Neuronal stem cell (in vitro differentiated cells): ENCODE measurements around the gene POMT2.
"Not testable (repeated sequence)": the region's sequence is repeated elsewhere in the genome, so short reads cannot be mapped to it uniquely, and the experiment has no call there.

Experiments used
- DNase-seq: peaks from one replicate; pipeline ENCODE4 v3.0.0-alpha.2; 2013; ENCODE audit warnings: low spot score
- H2AFZ ChIP-seq: one replicate; pipeline ENCODE4 v1.6.1; 2013; ENCODE audit warnings: mild to moderate bottlenecking, low read length, inconsistent platforms
- H2AK5ac ChIP-seq: 2 replicates; pipeline ENCODE4 v1.6.1; 2013; ENCODE audit warnings: low read depth, mild to moderate bottlenecking, inconsistent platforms, low read length, moderate library complexity, mixed read lengths
- H2BK120ac ChIP-seq: 2 replicates; pipeline ENCODE4 v1.6.1; 2013; ENCODE audit warnings: low read depth, mild to moderate bottlenecking, inconsistent platforms, low read length, moderate library complexity, mixed read lengths
- H2BK12ac ChIP-seq: one replicate; pipeline ENCODE4 v1.6.1; 2013; ENCODE audit warnings: low read length, inconsistent platforms
- H2BK15ac ChIP-seq: 2 replicates; pipeline ENCODE4 v1.6.1; 2013; ENCODE audit warnings: mild to moderate bottlenecking, low read length, inconsistent platforms, mixed read lengths
- H2BK5ac ChIP-seq: one replicate; pipeline ENCODE4 v1.6.1; 2013; ENCODE audit warnings: inconsistent platforms, mild to moderate bottlenecking, low read length, moderate library complexity
- H3K14ac ChIP-seq: one replicate; pipeline ENCODE4 v1.6.1; 2013; ENCODE audit warnings: low read length, inconsistent platforms
- H3K18ac ChIP-seq: 2 replicates; pipeline ENCODE4 v1.6.1; 2013; ENCODE audit warnings: low read length, inconsistent platforms
- H3K23ac ChIP-seq: 2 replicates; pipeline ENCODE4 v1.6.1; 2013; ENCODE audit warnings: low read depth, mild to moderate bottlenecking, mixed read lengths, low read length, inconsistent platforms; ENCODE audit not compliant: poor library complexity
- H3K27ac ChIP-seq: replicated peaks from 3 replicates; pipeline ENCODE4 v1.5.1; 2013; ENCODE audit warnings: low read length, inconsistent platforms
- H3K27me3 ChIP-seq, 3 experiments: 2 replicates each; pipeline ENCODE4 v1.6.1; 2013; ENCODE audit warnings: low read length in 3 of 3, mild to moderate bottlenecking in 2 of 3, inconsistent platforms in 1 of 3, low read depth in 1 of 3, mixed read lengths in 1 of 3, moderate library complexity in 1 of 3; ENCODE audit not compliant: control insufficient read depth in 3 of 3, insufficient read depth in 3 of 3
- H3K36me3 ChIP-seq, 2 donors: replicated peaks in 1 of 2; 2 replicates each; pipeline ENCODE4 v1.6.1; 2013; ENCODE audit warnings: low read length in 2 of 2; ENCODE audit not compliant: control insufficient read depth in 2 of 2, insufficient read depth in 2 of 2
- H3K4ac ChIP-seq: 2 replicates; pipeline ENCODE4 v1.6.1; 2013; ENCODE audit warnings: inconsistent platforms, mild to moderate bottlenecking, low read length, moderate library complexity
- H3K4me1 ChIP-seq, 2 donors: 1 replicate in 1 of 2; 2 replicates in 1 of 2; pipeline ENCODE4 v1.6.1; 2013; ENCODE audit warnings: low read length in 2 of 2, low read depth in 1 of 2; ENCODE audit not compliant: control insufficient read depth in 2 of 2, insufficient read depth in 1 of 2
- H3K4me2 ChIP-seq: one replicate; pipeline ENCODE4 v1.6.1; 2013; ENCODE audit warnings: mild to moderate bottlenecking, low read length, inconsistent platforms; ENCODE audit not compliant: insufficient read depth, poor library complexity, severe bottlenecking
- H3K4me3 ChIP-seq, 2 donors: 2 replicates each; pipeline ENCODE4 v1.5.1; 2013; ENCODE audit warnings: low read length in 2 of 2, mild to moderate bottlenecking in 2 of 2, inconsistent platforms in 1 of 2, moderate library complexity in 1 of 2
- H3K79me1 ChIP-seq: one replicate; pipeline ENCODE4 v1.6.1; 2013; ENCODE audit warnings: low read depth, mild to moderate bottlenecking, inconsistent platforms, low read length, moderate library complexity
- H3K9ac ChIP-seq: one replicate; pipeline ENCODE4 v1.6.1; 2013; ENCODE audit warnings: mild to moderate bottlenecking, low read depth, low read length, inconsistent platforms; ENCODE audit not compliant: poor library complexity
- H3K9me3 ChIP-seq, 2 donors: replicated peaks in 1 of 2; 2 replicates each; pipeline versions ENCODE3 to v1.6.1; 2013; ENCODE audit warnings: low read length in 2 of 2, mild to moderate bottlenecking in 2 of 2, inconsistent platforms in 1 of 2, low read depth in 1 of 2, mixed read lengths in 1 of 2, moderate library complexity in 1 of 2; ENCODE audit not compliant: control insufficient read depth in 2 of 2, insufficient read depth in 1 of 2
- H4K8ac ChIP-seq: one replicate; pipeline ENCODE4 v1.6.1; 2013; ENCODE audit warnings: low read depth, mild to moderate bottlenecking, inconsistent platforms, low read length, moderate library complexity
- H4K91ac ChIP-seq: one replicate; pipeline ENCODE4 v1.6.1; 2013; ENCODE audit warnings: low read length, low read depth, mild to moderate bottlenecking, inconsistent platforms; ENCODE audit not compliant: poor library complexity
- WGBS, 2 donors: extraction: QIAGEN DNeasy Blood & Tissue Kit; methylation state at CpG; one replicate each; pipeline ENCODE4 v1.1.7; 2013; ENCODE audit warnings: missing lambda C conversion rate in 2 of 2, mixed read lengths in 1 of 2; ENCODE audit not compliant: insufficient read length in 2 of 2, insufficient replicate concordance in 1 of 2; ENCODE audit errors: extremely low coverage in 2 of 2; 5-methylcytosine and 5-hydroxymethylcytosine counted together

The POMT2 gene

GRCh38 chr14:77322951-77323350 is 2.3 kb upstream of the POMT2 start:
- H3K27ac ChIP-seq = no peak overlapping the region
- H3K4ac ChIP-seq = no peak overlapping the region
- no peak overlapping the region for H4K91ac ChIP-seq
- H2BK120ac ChIP-seq = no peak overlapping the region
- H2BK5ac ChIP-seq = no peak overlapping the region
- H3K4me1 ChIP-seq = peaks cover 15% of the 10 kb centered on the region in 2 donors
- no peak overlapping the region for H3K14ac ChIP-seq
- H2BK12ac ChIP-seq = no peak overlapping the region
- no peak overlapping the region for H3K23ac ChIP-seq
- no peak overlapping the region for H2AFZ ChIP-seq
- no peak overlapping the region for H2AK5ac ChIP-seq
- no peak overlapping the region for H2BK15ac ChIP-seq
- H4K8ac ChIP-seq = no peak overlapping the region
- no peaks in the 10 kb centered on the region for H3K9me3 ChIP-seq
- no peaks in the 10 kb centered on the region for H3K36me3 ChIP-seq
- H3K4me2 ChIP-seq = no peak overlapping the region
- no CpG with 5 or more reads among the region's 5 CpGs for WGBS, 2 donors
- no peaks in the 10 kb centered on the region for H3K27me3 ChIP-seq
- DNase-seq = no peak
- no peak overlapping the region for H3K4me3 ChIP-seq
- no peak overlapping the region for H3K9ac ChIP-seq
- H3K79me1 ChIP-seq = no peaks in the 10 kb centered on the region
- no peak overlapping the region for H3K18ac ChIP-seq

GRCh38 chr14:77322250-77322902 is 1.7 kb upstream of the POMT2 start:
- Histone ChIP-seq H3K9me3 (no peaks in the 10 kb centered on the region), H3K4ac (no peak overlapping the region), H2AK5ac (no peak overlapping the region), H2BK120ac (no peak overlapping the region), H2BK5ac (no peak overlapping the region), H3K14ac (no peak overlapping the region), H4K91ac (no peak overlapping the region), H3K4me3 (peak overlapping the region in 1 of 2 donors; percentile 98), H3K27ac (no peak overlapping the region), H2AFZ (peak overlapping the region; percentile 99), H3K4me1 (peaks cover 15% of the 10 kb centered on the region in 2 donors), H4K8ac (no peak overlapping the region), H3K79me1 (no peaks in the 10 kb centered on the region), H3K18ac (no peak overlapping the region), H3K36me3 (no peaks in the 10 kb centered on the region), H3K23ac (no peak overlapping the region), H2BK15ac (no peak overlapping the region), H3K27me3 (no peaks in the 10 kb centered on the region), H2BK12ac (no peak overlapping the region), H3K4me2 (peak overlapping the region; percentile 18), H3K9ac (no peak overlapping the region)
- no CpG with 5 or more reads among the region's 5 CpGs for WGBS, 2 donors
- no peak for DNase-seq

- Histone ChIP-seq H4K91ac (no peak overlapping the region), H3K79me1 (peaks cover 2% of the 10 kb centered on the region), H3K23ac (no peak overlapping the region), H2AK5ac (no peak overlapping the region), H3K14ac (no peak overlapping the region), H3K9me3 (peaks cover 0 to 2% of the 10 kb centered on the region in 2 donors), H3K18ac (no peak overlapping the region), H4K8ac (no peak overlapping the region), H3K4me2 (no peak overlapping the region), H2AFZ (peak overlapping the region; percentile 99), H2BK12ac (no peak overlapping the region), H2BK5ac (no peak overlapping the region), H3K36me3 (no peaks in the 10 kb centered on the region), H2BK15ac (no peak overlapping the region), H2BK120ac (no peak overlapping the region), H3K4ac (no peak overlapping the region), H3K9ac (no peak overlapping the region), H3K4me3 (peak overlapping the region in 1 of 2 donors; percentile 98), H3K27me3 (no peaks in the 10 kb centered on the region), H3K27ac (no peak overlapping the region), H3K4me1 (peaks cover 21 to 23% of the 10 kb centered on the region in 2 donors)
- WGBS, 2 donors = no CpG with 5 or more reads among the region's 5 CpGs
- DNase-seq = no peak
Observed at GRCh38 chr14:77319422-77319821, 1.3 kb downstream of the POMT2 start.

- not testable (repeated sequence) for H2BK12ac ChIP-seq, H3K27ac ChIP-seq, H3K18ac ChIP-seq, H2BK5ac ChIP-seq, H2AK5ac ChIP-seq, H4K91ac ChIP-seq, H4K8ac ChIP-seq, H3K79me1 ChIP-seq, H3K9ac ChIP-seq, H2BK15ac ChIP-seq, H3K23ac ChIP-seq, H3K4me2 ChIP-seq, H3K4ac ChIP-seq, H3K4me3 ChIP-seq, H3K9me3 ChIP-seq, H3K36me3 ChIP-seq, H3K14ac ChIP-seq, H3K27me3 ChIP-seq, H2BK120ac ChIP-seq, DNase-seq, H2AFZ ChIP-seq
- peaks cover 21 to 26% of the 10 kb centered on the region in 2 donors for H3K4me1 ChIP-seq
- WGBS, 2 donors = no CpG with 5 or more reads among the region's 11 CpGs
Observed at GRCh38 chr14:77318756-77319155, 1.9 kb downstream of the POMT2 start.
